DMS153 treated with DMSO at 0.1 percent for 48 hours (cell line): ENCODE measurements around the gene BBOF1.

Source experiments
- DNase-seq: peaks from one replicate; lab custom pipeline; 2025; ENCODE audit not compliant: unreplicated experiment; lab: John Stamatoyannopoulos, UW

BBOF1 gene

DNA sequence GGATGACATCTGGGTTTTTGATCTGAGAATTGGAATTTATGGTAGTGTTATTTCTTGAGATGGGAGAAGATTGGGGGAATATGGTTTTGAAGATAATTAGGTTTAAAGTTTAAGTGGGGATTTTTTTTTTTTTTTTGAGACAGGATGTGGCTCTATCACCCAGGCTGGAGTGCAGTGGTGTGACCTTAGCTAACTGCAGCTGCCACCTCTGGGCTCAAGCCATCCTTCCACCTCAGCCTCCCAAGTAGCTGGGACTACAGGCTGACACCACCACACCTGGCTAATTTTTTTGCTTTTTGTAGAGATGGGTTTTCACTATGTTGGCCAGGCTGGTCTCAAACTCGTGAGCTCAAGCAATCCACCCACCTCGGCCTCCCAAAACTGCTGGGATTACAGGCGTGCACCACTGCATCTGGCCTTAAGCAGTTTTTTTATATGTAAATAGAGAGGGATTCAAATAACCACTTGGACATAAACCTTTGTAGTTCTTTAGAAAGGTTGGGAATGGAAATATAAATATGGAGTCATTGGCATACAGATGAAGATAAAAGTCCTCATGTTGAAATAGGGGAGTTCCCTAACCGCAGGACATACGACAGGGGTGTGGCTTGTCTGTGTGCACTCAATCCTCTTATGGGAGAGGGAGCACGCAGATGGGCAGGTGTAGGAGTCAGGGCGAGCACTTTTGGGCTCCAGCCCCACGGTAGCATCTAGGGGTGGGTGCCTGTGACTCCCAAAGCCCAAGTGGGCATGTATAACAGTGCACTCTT, 70.3 kb downstream of the BBOF1 start:
- no peak for DNase-seq

DNA sequence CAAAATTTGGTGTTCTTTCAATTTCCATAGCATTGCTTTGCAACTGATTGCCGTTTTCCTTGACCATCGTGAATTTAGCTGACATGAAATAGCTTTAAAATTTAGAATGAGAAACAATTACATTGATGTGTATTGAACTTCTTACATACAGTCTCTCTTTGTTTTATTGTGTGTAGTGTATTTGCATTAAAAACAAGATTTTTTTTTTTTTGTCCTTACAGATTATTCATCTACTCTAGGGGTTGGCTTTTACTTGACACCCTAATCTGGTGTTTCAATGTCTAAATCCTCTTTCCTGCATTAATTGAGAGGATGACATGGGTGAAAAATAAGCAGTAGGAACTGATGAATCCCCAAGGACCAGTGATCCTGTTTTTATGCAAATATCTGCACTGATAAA, 86.2 kb downstream of the BBOF1 start:
- no peak for DNase-seq

DNA sequence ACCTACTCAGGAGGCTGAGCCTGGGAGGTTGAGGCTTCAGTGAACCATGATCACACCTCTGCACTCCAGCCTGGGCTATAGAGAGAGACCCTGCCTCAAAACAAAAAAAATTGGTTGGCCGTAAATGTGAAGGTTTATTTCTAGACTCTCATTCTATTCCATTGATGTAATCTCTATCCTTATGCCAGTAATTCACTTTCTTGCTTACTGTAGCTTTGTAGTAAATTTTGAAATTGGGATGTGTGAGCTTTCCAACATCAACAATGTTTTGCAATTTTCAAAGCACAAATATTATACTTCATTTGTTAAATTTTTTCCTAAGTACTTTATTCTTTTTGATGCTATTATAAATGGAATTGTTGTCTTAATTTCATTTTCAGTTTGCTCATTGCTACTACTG, 90.2 kb downstream of the BBOF1 start:
- DNase-seq, result no peak

DNA sequence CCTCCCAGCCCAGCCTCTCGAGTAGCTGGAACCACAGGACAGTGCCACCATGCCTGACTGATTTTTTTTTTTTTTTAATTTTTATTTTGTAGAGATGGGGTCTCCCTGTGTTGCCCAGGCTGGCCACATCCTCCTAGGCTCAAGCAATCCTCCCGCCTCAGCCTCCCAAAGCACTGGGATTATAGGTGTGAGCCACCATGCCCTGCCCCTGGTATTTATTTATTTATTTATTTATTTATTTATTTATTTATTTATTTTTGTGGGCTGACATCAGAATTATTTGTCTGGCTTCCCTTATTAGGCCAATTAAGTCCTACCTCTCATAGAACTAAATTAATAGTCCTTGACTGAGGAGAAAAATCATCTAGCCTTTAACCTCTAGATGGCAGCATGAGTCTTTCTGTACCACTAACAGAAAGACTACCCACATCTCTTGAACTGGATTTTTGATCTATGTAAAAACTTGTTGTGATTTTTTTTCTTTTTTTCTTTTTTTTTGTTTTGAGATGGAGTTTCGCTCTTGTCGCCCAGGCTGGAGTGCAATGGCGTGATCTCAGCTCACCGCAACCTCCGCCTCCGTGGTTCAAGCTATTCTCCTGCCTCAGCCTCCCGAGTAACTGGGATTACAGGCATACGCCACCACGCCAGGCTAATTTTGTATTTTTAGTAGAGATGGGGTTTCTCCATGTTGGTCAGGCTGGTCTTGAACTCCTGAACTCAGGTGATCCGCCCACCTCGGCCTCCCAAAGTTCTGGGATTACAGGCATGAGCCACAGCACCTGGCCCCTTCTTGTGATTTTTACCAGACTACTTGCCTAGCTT, 92.5 kb downstream of the BBOF1 start:
- DNase-seq, result peak; percentile 43
